GM21515 (cell line): ENCODE results near the gene ADAMTS17.

ENCODE experiments used
- ATAC-seq: cut with Tn5 transposase; IDR thresholded peaks from one replicate; pipeline ENCODE4 v1.9.1; 2021; ENCODE audit not compliant: unreplicated experiment

Gene ADAMTS17

GRCh38 chr15:100056411-100057072, 285.2 kb downstream of the ADAMTS17 start:
- no peak for ATAC-seq

DNA sequence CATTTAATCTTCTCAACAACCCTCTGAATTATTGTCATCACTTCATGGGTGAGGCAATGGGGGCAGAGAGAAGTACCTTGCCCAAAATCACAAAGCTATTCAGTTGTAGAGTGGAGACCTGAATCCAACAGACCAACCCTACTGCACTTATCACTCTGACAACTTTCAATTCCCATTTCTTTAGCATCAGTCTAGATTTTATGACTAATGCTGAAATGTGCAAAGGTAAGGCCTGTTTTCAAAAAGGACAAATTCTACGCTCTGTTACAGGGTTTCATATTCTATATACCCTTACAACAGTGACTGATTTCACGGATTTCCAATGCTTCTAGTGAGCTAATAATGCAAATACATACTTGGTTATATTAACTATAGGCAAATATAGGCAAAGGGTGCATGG, 286.0 kb downstream of the ADAMTS17 start:
- ATAC-seq = no peak

GRCh38 chr15:100054539-100054938, 287.2 kb downstream of the ADAMTS17 start:
- ATAC-seq = no peak

- ATAC-seq = no peak
Measured at GRCh38 chr15:100053474-100054121, 288.2 kb downstream of the ADAMTS17 start.

DNA sequence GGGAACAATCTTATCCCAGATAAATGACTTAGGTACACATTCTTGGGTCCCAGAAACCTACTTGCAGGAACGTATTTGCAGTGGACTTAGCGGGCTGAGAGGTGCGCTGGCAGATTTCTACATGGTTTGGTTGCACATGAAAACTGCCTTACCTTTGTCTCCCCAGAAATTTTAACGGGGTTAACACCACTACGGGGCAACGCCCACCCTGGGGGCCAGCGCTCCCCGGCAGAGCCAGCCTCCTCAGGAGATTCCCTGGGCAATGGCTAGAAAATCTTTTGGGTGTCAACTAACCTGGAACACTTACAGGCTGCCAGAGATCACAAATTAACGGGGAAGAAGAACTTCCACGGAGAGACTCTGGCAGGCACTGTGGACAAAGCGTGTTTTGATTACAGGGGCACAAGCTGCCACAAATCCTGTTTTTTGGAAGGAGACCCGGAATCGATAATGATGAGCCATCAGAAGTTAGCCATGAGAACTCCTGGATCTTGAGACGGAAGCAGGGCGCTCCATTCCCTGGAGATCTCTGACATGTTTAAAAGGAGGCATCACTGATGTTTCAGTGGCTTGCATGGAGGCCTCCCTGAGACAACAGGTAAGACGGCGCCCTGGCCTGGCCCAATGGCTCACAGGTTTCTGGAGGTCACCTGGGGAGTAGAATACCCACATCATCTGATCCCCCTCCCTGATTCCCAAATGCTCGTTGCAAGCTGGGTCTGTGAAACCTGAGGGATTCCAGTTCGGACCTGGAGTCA, 288.9 kb downstream of the ADAMTS17 start:
- no peak for ATAC-seq

GRCh38 chr15:100050877-100051786, 290.6 kb downstream of the ADAMTS17 start:
- ATAC-seq = no peak

GRCh38 chr15:100049936-100050876, 291.6 kb downstream of the ADAMTS17 start:
- no peak for ATAC-seq

DNA sequence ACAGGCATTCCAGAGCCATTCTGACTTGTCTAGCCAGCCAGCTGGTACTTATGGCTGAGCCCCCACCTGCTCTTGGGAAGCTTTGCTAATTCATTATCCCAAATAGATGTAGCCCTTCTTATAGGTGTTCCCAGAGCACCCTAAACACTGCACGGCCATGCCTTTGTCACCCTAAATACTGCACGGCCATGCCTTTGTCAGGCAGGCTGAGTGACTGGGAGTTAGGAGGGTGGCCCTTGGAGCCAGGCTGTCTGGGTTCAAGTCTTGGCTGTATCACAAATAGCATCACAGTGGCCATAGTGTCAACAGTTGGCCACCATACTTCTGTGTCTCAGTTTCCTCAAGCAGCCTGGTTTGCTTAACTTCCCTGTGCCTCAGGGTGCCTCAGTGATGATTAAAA, 292.3 kb downstream of the ADAMTS17 start:
- no peak for ATAC-seq

- ATAC-seq = no peak
Measured at GRCh38 chr15:100048736-100049135, 293.0 kb downstream of the ADAMTS17 start.

DNA sequence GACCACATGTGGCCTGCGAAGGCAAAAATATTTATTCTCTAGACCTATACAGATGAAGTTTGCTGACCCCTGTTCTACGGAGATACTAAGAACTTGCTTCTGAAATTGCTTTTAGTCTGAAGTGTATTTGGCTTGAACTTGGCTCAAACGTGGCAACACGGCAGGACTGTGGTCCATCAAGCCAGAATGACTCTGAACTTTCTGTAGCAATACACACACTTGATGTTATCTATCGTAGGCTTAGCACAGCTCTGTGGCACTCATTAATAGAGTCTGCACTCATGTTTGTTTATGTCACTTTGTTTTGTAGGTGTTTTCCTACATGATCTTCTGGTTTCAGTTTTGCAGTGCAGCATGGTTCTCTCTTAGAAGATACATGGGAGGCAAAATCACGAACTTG, 298.1 kb downstream of the ADAMTS17 start:
- ATAC-seq = no peak

DNA sequence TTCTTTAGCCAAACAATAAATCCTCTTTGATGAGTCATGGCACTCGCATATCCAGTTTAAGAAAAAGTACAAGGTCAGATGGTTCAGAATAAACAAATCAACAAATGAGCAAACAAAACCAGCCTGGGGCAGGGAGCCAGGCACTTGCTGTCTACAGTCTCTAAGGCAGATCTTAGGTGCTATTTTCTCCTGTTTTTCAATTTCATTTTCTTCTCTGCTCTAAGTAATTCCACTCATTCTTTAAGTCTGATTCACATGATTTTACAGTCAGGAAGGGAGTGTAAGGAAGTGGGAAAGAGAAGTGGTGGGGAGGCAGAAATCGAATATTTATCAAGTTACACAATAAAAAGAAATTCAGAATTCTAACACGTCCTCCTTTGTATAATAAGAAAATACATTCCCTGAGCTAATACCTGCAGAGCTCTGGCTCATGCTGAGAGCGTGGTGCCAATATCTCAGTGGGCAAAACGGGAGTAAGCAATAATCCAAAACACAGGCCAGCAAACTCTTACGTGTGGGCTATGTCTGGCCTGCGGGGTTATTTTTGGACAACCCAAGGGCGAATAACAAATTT, 298.6 kb downstream of the ADAMTS17 start:
- ATAC-seq = no peak

- ATAC-seq = no peak
Measured at GRCh38 chr15:100042558-100042957, 299.2 kb downstream of the ADAMTS17 start.

GRCh38 chr15:100041127-100041828, 300.5 kb downstream of the ADAMTS17 start:
- ATAC-seq = no peak

GRCh38 chr15:100039994-100040393, 301.8 kb downstream of the ADAMTS17 start:
- ATAC-seq = no peak

GRCh38 chr15:100038736-100039135, 303.0 kb downstream of the ADAMTS17 start:
- no peak for ATAC-seq

DNA sequence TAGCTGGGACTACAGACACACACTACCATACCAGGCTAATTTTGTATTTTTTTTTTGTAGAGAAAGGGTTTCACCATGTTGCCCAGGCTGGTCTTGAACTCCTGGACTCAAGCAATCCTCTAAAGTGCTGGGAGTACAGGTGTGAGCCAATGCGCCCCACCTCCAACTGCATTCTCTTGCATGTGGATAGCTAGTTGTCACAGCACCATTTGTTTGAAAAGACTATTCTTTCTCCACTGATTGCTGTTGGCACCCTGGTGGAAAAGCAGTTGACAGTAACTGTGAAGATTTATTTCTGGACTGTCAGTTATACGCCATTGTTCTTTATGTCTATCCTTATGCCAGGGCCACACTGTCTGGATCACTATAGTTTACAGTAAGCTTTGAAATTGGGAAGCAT, 303.9 kb downstream of the ADAMTS17 start:
- no peak for ATAC-seq

- no peak for ATAC-seq
Measured at GRCh38 chr15:100036015-100036414, 305.8 kb downstream of the ADAMTS17 start.

- no peak for ATAC-seq
Measured at GRCh38 chr15:100034191-100034590, 307.6 kb downstream of the ADAMTS17 start.
